HCT116 (cell line): ENCODE measurements around the gene SIAH2. TPM values are rescaled to one million over a fixed set of nuclear protein-coding genes. Genes with fewer than 3 reads are reported as not detected.

ENCODE experiments used
- ATAC-seq: fragments of 200-7000 bp; cut with Tn5 transposase; 2 replicates; pipeline ENCODE4 v1.9.1; 2020; ENCODE audit warnings: mild to moderate bottlenecking, moderate library complexity
- BruUV-seq: library from RNA; stranded (reverse); fragments of 400-500 nt; replicated peaks from 2 replicates; lab custom pipeline; 2021; lab: Mats Ljungman, UMichigan
- CTCF ChIA-PET: fragments of 300-600 bp; sonication (Branson Sonifier 250); formaldehyde crosslinking; loops from one replicate; lab custom pipeline; 2021; ENCODE audit warnings: antibody characterized with exemption; lab: Charles Lee
- POLR2A ChIA-PET: fragments of 300-600, 350-600 bp; sonication (Branson Sonifier 250); formaldehyde crosslinking; loops from one replicate; lab custom pipeline; 2021; ENCODE audit warnings: antibody characterized with exemption; lab: Charles Lee
- RAD21 ChIA-PET, 2 experiments: fragments of 300-600 bp; sonication (Branson Sonifier 250); formaldehyde crosslinking; loops; one replicate each; lab custom pipeline; 2023; ENCODE audit warnings: low total read pairs in 2 of 2; ENCODE audit not compliant: uncharacterized antibody in 2 of 2, unreplicated experiment in 2 of 2, low non-redundant PET in 1 of 2; lab: Charles Lee
- DNase-seq: peaks from one replicate; pipeline ENCODE4 v3.0.0-alpha.2; 2010; ENCODE audit warnings: low read depth, low spot score
- H2AFZ ChIP-seq: fragments of 200-600 bp; shearing (Covaris generic), sonication (generic); 2 replicates; pipeline ENCODE4 v1.6.1; 2017; ENCODE audit warnings: low read depth, mixed run types, mixed read lengths, antibody characterized with exemption, low read length; ENCODE audit not compliant: poor library complexity, severe bottlenecking
- H3K27ac ChIP-seq: 2 replicates; pipeline ENCODE4 v1.5.1; 2012; ENCODE audit warnings: low read depth, low read length
- H3K27me3 ChIP-seq: fragments of 200-600 bp; sonication (generic); 2 replicates; pipeline ENCODE4 v1.6.1; 2016; ENCODE audit warnings: mixed run types, low read length, mixed read lengths; ENCODE audit not compliant: insufficient read depth
- H3K36me3 ChIP-seq, 2 experiments: fragments of 200-500 bp in 1 of 2; fragments of 200-600 bp in 1 of 2; sonication (Bioruptor generic) in 1 of 2; sonication (generic) in 1 of 2; 2 replicates each; pipeline versions ENCODE4 v1.5.1 to v1.6.1; 2014 to 2016; ENCODE audit warnings: low read length in 2 of 2, inconsistent platforms in 1 of 2, mixed read lengths in 1 of 2, mixed run types in 1 of 2; ENCODE audit not compliant: insufficient read depth in 2 of 2, control insufficient read depth in 1 of 2
- H3K4me1 ChIP-seq, 2 experiments: fragments of 200-600 bp in 1 of 2; sonication (generic) in 1 of 2; 2 replicates each; pipeline versions ENCODE4 v1.5.1 to v1.6.1; 2012 to 2017; ENCODE audit warnings: low read length in 2 of 2, inconsistent platforms in 1 of 2, mild to moderate bottlenecking in 1 of 2, mixed read lengths in 1 of 2, mixed run types in 1 of 2, moderate library complexity in 1 of 2; ENCODE audit not compliant: insufficient read depth in 2 of 2, control insufficient read depth in 1 of 2
- H3K4me2 ChIP-seq: fragments of 200-600 bp; sonication (generic); 2 replicates; pipeline ENCODE4 v1.6.1; 2017; ENCODE audit warnings: mixed run types, low read length, mixed read lengths
- H3K4me3 ChIP-seq, 2 experiments: fragments of 200-600 bp in 1 of 2; sonication (generic) in 1 of 2; replicated peaks in 1 of 2; 2 replicates each; pipeline ENCODE4 v1.5.1; 2011 to 2016; ENCODE audit warnings: low read length in 2 of 2, control low read depth in 1 of 2, low read depth in 1 of 2, mild to moderate bottlenecking in 1 of 2, mixed read lengths in 1 of 2, mixed run types in 1 of 2
- H3K79me2 ChIP-seq: fragments of 200-600 bp; sonication (generic); 2 replicates; pipeline ENCODE4 v1.6.1; 2017; ENCODE audit warnings: mild to moderate bottlenecking, mixed run types, low read length, moderate library complexity, mixed read lengths; ENCODE audit not compliant: insufficient read depth
- H3K9ac ChIP-seq: fragments of 200-600 bp; sonication (generic); 2 replicates; pipeline ENCODE4 v1.6.1; 2016; ENCODE audit warnings: low read length, mixed read lengths
- H3K9me2 ChIP-seq: fragments of 200-600 bp; sonication (generic), shearing (Covaris generic); 2 replicates; pipeline ENCODE4 v1.6.1; 2017; ENCODE audit warnings: mixed run types, mild to moderate bottlenecking, moderate library complexity; ENCODE audit not compliant: insufficient read depth
- H3K9me3 ChIP-seq, 2 experiments: fragments of 200-500 bp in 1 of 2; fragments of 200-600 bp in 1 of 2; sonication (Bioruptor generic) in 1 of 2; sonication (generic) in 1 of 2; 2 replicates each; pipeline ENCODE4 v1.6.1; 2014 to 2017; ENCODE audit warnings: low read length in 2 of 2, mixed read lengths in 2 of 2, inconsistent platforms in 1 of 2, low read depth in 1 of 2, mild to moderate bottlenecking in 1 of 2, mixed run types in 1 of 2, moderate library complexity in 1 of 2; ENCODE audit not compliant: control insufficient read depth in 1 of 2, insufficient read depth in 1 of 2
- H4K20me1 ChIP-seq: fragments of 200-600 bp; sonication (generic), shearing (Covaris generic); 2 replicates; pipeline ENCODE4 v1.6.1; 2017; ENCODE audit warnings: mixed run types, mild to moderate bottlenecking, moderate library complexity; ENCODE audit not compliant: insufficient read depth
- CEBPB ChIP-seq: IDR thresholded peaks from 2 replicates; pipeline ENCODE4 v1.6.1; 2012; ENCODE audit warnings: low read depth
- JUND ChIP-seq: IDR thresholded peaks from 2 replicates; pipeline ENCODE4 v1.6.1; 2012
- POLR2AphosphoS5 ChIP-seq: IDR thresholded peaks from 2 replicates; pipeline ENCODE4 v1.6.1; 2011; ENCODE audit warnings: mild to moderate bottlenecking, low read depth, low read length, moderate library complexity
- ZFX ChIP-seq: fragments of 450-650 bp; IDR thresholded peaks from 2 replicates; pipeline ENCODE4 v1.6.1; 2017
- intact Hi-C: fragments of 100-400 bp; cut with micrococcal nuclease; formaldehyde crosslinking; loops from 2 replicates; pipeline ENCODE4 v1.10.0; 2022
- total RNA-seq: library from RNA; stranded (reverse); gene quantifications from one replicate; pipeline ENCODE4 v1.2.1, GENCODE V29; 2021; ENCODE audit not compliant: unreplicated experiment
- TF ChIP-seq, protein P1 (sequence below): IDR thresholded peaks from 2 replicates; pipeline ENCODE4 v1.6.1; 2011; ENCODE audit warnings: mild to moderate bottlenecking, low read length, moderate library complexity; ENCODE audit not compliant: insufficient replicate concordance; ENCODE audit errors: extremely low read depth

Gene SIAH2
- total RNA-seq, 1 experiment from 2014 or later, result 39.9 TPM

DNA sequence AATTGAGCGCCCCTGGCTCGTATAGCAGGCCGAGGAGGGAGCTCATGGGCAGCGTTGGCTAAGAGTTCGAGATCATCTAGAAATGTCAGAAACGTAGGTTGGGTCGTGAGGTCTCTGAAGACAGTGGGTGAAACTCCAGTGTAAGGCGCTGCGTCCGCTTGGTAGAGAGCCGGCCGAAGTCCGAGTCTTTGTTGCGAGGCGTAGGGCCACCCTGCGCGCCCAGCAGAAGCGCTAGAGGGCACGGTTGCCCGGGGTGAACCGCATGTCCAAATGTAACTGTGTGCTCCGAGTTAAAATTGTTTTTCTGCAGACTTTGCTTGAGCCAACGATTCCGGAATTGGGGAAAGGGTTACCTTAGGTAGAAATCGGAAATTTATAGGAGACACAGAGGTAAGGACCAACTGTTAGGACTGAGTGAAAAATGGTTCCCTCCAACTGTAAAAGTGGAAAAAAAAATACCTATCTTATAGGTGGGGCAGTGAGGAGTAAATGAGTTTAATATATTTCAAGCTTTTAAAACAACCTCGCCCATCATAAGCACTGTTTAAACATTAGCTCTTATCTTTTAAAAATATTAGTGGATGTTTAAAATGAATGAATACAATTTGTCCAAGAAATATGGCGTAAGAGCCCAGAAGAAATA lies 993 bp upstream of the SIAH2 start (continued):
- TF ChIP-seq, protein P1, sequence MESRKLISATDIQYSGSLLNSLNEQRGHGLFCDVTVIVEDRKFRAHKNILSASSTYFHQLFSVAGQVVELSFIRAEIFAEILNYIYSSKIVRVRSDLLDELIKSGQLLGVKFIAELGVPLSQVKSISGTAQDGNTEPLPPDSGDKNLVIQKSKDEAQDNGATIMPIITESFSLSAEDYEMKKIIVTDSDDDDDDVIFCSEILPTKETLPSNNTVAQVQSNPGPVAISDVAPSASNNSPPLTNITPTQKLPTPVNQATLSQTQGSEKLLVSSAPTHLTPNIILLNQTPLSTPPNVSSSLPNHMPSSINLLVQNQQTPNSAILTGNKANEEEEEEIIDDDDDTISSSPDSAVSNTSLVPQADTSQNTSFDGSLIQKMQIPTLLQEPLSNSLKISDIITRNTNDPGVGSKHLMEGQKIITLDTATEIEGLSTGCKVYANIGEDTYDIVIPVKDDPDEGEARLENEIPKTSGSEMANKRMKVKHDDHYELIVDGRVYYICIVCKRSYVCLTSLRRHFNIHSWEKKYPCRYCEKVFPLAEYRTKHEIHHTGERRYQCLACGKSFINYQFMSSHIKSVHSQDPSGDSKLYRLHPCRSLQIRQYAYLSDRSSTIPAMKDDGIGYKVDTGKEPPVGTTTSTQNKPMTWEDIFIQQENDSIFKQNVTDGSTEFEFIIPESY, result no peak

- Histone ChIP-seq H3K4me1 (peaks cover 31 to 54% of the 10 kb centered on the region in 2 experiments), H3K4me2 (peak overlapping the region; percentile 95), H3K9me2 (no peaks in the 10 kb centered on the region), H3K36me3 (no peaks in the 10 kb centered on the region)
- no peak; the same call in none of the 2 replicates for ATAC-seq
- POLR2A ChIA-PET, result interaction anchor here (0.6 to 1.9 kb wide), 18 partner anchors 8 to 1703 kb away, joined by 3 to 9 read pairs (median 4); partner anchors contain the start of gene ERICH6
- TF ChIP-seq ZFX (peak; percentile 72), CEBPB (no peak), JUND (no peak), POLR2AphosphoS5 (0 out of 2 replicates have a peak, but pooled peaks have one; percentile 72)
- TF ChIP-seq, all 23 proteins: peak for 2
- H2AFZ ChIP-seq, result no peak overlapping the region
- H3K27me3 ChIP-seq, result no peaks in the 10 kb centered on the region
- no peak for DNase-seq
- ChIA-PET RAD21 (no interaction called here), CTCF (interaction anchor here (0.6 to 2.7 kb wide), 5 partner anchors 8 to 324 kb away, joined by 4 to 12 read pairs (median 5); no protein-coding TSS in a partner anchor)
- peak overlapping the region; percentile 88 for H3K9ac ChIP-seq
- H4K20me1 ChIP-seq, result peaks cover 7% of the 10 kb centered on the region; the same call in 1 of the 2 replicates
- H3K9me3 ChIP-seq, result no peaks in the 10 kb centered on the region
- intact Hi-C loops, result loop anchor here (5.0 kb wide), 2 partner anchors 160 to 215 kb away; partner anchors contain the start of genes EIF2A, SELENOT and SERP1
- H3K27ac ChIP-seq, result peak overlapping the region; percentile 92
- H3K4me3 ChIP-seq, result peak overlapping the region; percentile 72 to 91
- BruUV-seq, result no TSS peak
- peaks cover 45% of the 10 kb centered on the region for H3K79me2 ChIP-seq
Observed at GRCh38 chr3:150762662-150763121, 277 bp downstream of the SIAH2 start.
